Cardiac fibroblast (primary cell): ENCODE data around the gene METRNL.
A peak's percentile ranks its signal among the peaks of the same experiment; 100 is the strongest.
"Not testable (repeated sequence)": the region's sequence is repeated elsewhere in the genome, so short reads cannot be mapped to it uniquely, and the experiment has no call there.

Experiments used
- DNase-seq, 2 donors: peaks; one replicate each; pipeline versions ENCODE4 v3.0.0 to v3.0.0-alpha.2; 2010; ENCODE audit warnings: low read depth in 2 of 2
- H3K4me3 ChIP-seq, 2 donors: replicated peaks in 1 of 2; 1 replicate in 1 of 2; 2 replicates in 1 of 2; pipeline ENCODE4 v1.5.1; 2011; ENCODE audit warnings: low read depth in 2 of 2, low read length in 2 of 2, mild to moderate bottlenecking in 2 of 2, moderate library complexity in 1 of 2
- TF ChIP-seq, protein P1 (sequence below): IDR thresholded peaks from one replicate; pipeline ENCODE4 v1.5.1; 2011; ENCODE audit warnings: low read depth, mild to moderate bottlenecking, low read length, inconsistent platforms

Gene METRNL

GRCh38 chr17:83053021-83053681 lies 26.3 kb upstream of the METRNL start:
- no peak overlapping the region for H3K4me3 ChIP-seq
- TF ChIP-seq, protein P1, sequence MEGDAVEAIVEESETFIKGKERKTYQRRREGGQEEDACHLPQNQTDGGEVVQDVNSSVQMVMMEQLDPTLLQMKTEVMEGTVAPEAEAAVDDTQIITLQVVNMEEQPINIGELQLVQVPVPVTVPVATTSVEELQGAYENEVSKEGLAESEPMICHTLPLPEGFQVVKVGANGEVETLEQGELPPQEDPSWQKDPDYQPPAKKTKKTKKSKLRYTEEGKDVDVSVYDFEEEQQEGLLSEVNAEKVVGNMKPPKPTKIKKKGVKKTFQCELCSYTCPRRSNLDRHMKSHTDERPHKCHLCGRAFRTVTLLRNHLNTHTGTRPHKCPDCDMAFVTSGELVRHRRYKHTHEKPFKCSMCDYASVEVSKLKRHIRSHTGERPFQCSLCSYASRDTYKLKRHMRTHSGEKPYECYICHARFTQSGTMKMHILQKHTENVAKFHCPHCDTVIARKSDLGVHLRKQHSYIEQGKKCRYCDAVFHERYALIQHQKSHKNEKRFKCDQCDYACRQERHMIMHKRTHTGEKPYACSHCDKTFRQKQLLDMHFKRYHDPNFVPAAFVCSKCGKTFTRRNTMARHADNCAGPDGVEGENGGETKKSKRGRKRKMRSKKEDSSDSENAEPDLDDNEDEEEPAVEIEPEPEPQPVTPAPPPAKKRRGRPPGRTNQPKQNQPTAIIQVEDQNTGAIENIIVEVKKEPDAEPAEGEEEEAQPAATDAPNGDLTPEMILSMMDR, result no peak
- no peak for DNase-seq

GRCh38 chr17:83053739-83054451 lies 25.5 kb upstream of the METRNL start:
- TF ChIP-seq, protein P1, result no peak
- no peak overlapping the region for H3K4me3 ChIP-seq
- no peak for DNase-seq

DNA sequence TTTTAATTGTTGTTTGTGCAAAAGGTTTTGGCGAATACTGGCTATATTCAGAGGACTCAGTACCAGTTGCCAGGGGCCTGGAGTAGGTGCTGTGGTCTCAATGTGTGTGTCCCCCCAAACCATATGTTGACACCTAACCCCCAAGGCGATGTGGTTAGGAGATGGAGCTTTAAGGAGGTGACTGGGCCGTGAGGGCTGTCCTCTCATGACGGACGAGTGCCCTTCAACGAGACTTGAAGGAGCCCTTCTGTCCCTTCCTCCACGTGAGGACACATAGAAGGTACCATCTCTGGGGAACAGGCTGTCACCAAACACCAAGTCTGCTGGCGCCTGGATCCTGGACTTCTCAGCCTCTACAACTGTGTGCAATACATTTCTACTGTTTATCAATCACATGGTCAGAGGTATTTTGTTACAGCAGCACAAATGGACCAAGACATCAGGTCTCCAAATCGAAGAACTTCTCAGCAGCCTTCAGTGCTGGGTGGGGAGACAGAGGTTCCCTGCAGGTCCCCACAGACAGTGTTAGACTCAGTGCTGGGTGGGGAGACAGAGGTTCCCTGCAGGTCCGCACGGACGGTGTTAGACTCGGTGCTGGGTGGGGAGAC lies 24.8 kb upstream of the METRNL start:
- H3K4me3 ChIP-seq, result no peak overlapping the region
- TF ChIP-seq, protein P1, result no peak
- no peak for DNase-seq

GRCh38 chr17:83055176-83055575 lies 24.2 kb upstream of the METRNL start:
- DNase-seq, H3K4me3 ChIP-seq: not testable (repeated sequence)

- TF ChIP-seq, protein P1, result no peak
- DNase-seq, result peak; percentile 52 to 84
Observed at GRCh38 chr17:83055911-83056582, 23.4 kb upstream of the METRNL start.

GRCh38 chr17:83056583-83057396 lies 22.6 kb upstream of the METRNL start:
- TF ChIP-seq, protein P1, result no peak
- DNase-seq, result no peak
- no peak overlapping the region for H3K4me3 ChIP-seq

More at GRCh38 chr17:83055911-83056582, 23.4 kb upstream of the METRNL start:
- no peak overlapping the region for H3K4me3 ChIP-seq
